H1 (cell line): ENCODE data around the gene MOB2. TPM values are rescaled to one million over a fixed set of nuclear protein-coding genes. Genes with fewer than 3 reads are reported as not detected.

Experiments
- CTCF ChIA-PET: fragments of 300-600 bp; sonication (Branson Sonifier 250); formaldehyde crosslinking; loops from one replicate; lab custom pipeline; 2021; ENCODE audit not compliant: partially characterized antibody; lab: Charles Lee
- POLR2A ChIA-PET: fragments of 300-600 bp; sonication (Branson Sonifier 250); formaldehyde crosslinking; loops from one replicate; lab custom pipeline; 2021; ENCODE audit warnings: inconsistent platforms; ENCODE audit not compliant: partially characterized antibody; lab: Charles Lee
- DNase-seq, 2 experiments: peaks; one replicate each; pipeline versions ENCODE4 v3.0.0 to v3.0.0-alpha.2; 2010 to 2022; ENCODE audit warnings: low spot score in 2 of 2, low read depth in 1 of 2, mixed read lengths in 1 of 2
- FAIRE-seq: peaks from 2 replicates; lab custom pipeline; 2011; peaks lifted over from hg19 to GRCh38; lab: Jason Lieb, UNC
- H2AFZ ChIP-seq: 2 replicates; pipeline ENCODE4 v1.8.1; 2012; ENCODE audit warnings: low read length, inconsistent platforms
- H2AK5ac ChIP-seq: 2 replicates; pipeline ENCODE4 v1.6.1; 2013; ENCODE audit warnings: low read depth, low read length
- H2BK120ac ChIP-seq: replicated peaks from 2 replicates; pipeline ENCODE3; 2013; ENCODE audit warnings: low read depth, low read length, inconsistent platforms
- H2BK12ac ChIP-seq: 2 replicates; pipeline ENCODE4 v1.6.1; 2013; ENCODE audit warnings: low read depth, low read length
- H2BK15ac ChIP-seq: 2 replicates; pipeline ENCODE4 v1.6.1; 2013; ENCODE audit warnings: low read length
- H2BK20ac ChIP-seq: 2 replicates; pipeline ENCODE4 v1.6.1; 2013; ENCODE audit warnings: low read length
- H2BK5ac ChIP-seq: 2 replicates; pipeline ENCODE4 v1.6.1; 2013; ENCODE audit warnings: low read depth, low read length
- H3K14ac ChIP-seq: 2 replicates; pipeline ENCODE4 v1.6.1; 2013; ENCODE audit warnings: inconsistent platforms; ENCODE audit not compliant: insufficient read length
- H3K18ac ChIP-seq: 2 replicates; pipeline ENCODE4 v1.6.1; 2013; ENCODE audit warnings: low read length; ENCODE audit errors: extremely low read depth
- H3K23ac ChIP-seq: 2 replicates; pipeline ENCODE4 v1.6.1; 2013; ENCODE audit warnings: inconsistent platforms; ENCODE audit not compliant: insufficient read length
- H3K23me2 ChIP-seq: 2 replicates; pipeline ENCODE4 v1.6.1; 2013; ENCODE audit warnings: low read depth, low read length
- H3K27ac ChIP-seq: 2 replicates; pipeline ENCODE4 v1.6.1; 2011; ENCODE audit warnings: low read depth, low read length, inconsistent platforms
- H3K27me3 ChIP-seq, 4 experiments: replicated peaks in 1 of 4; 1 replicate in 1 of 4; 2 replicates in 3 of 4; pipeline versions ENCODE4 v1.6.1 to v1.8.1; 2011 to 2013; ENCODE audit warnings: low read length in 3 of 4, mild to moderate bottlenecking in 3 of 4, inconsistent platforms in 2 of 4, mixed read lengths in 2 of 4, moderate library complexity in 1 of 4; ENCODE audit not compliant: control insufficient read depth in 3 of 4, insufficient read depth in 3 of 4; ENCODE audit errors: extremely low read depth in 1 of 4
- H3K36me3 ChIP-seq, 4 experiments: 2 replicates each; pipeline versions ENCODE4 v1.6.1 to v1.8.1; 2011 to 2013; ENCODE audit warnings: mild to moderate bottlenecking in 4 of 4, low read length in 3 of 4, moderate library complexity in 2 of 4, control low read depth in 1 of 4, inconsistent platforms in 1 of 4; ENCODE audit not compliant: insufficient read depth in 4 of 4, control insufficient read depth in 2 of 4
- H3K4ac ChIP-seq: replicated peaks from 2 replicates; pipeline ENCODE3; 2013; ENCODE audit warnings: low read length, low read depth, mixed read lengths, inconsistent platforms; ENCODE audit not compliant: insufficient read length
- H3K4me1 ChIP-seq, 4 experiments: replicated peaks in 1 of 4; 1 replicate in 1 of 4; 2 replicates in 3 of 4; pipeline versions ENCODE4 v1.6.1 to v1.8.1; 2011 to 2013; ENCODE audit warnings: low read length in 3 of 4, inconsistent platforms in 2 of 4, mixed read lengths in 1 of 4; ENCODE audit not compliant: insufficient read depth in 4 of 4, control insufficient read depth in 3 of 4
- H3K4me2 ChIP-seq, 2 experiments: 2 replicates each; pipeline versions ENCODE4 v1.6.1 to v1.8.1; 2011 to 2013; ENCODE audit warnings: low read depth in 2 of 2, low read length in 2 of 2, control low read depth in 1 of 2, inconsistent platforms in 1 of 2, mild to moderate bottlenecking in 1 of 2; ENCODE audit not compliant: insufficient read depth in 1 of 2
- H3K4me3 ChIP-seq, 4 experiments: fragments of 200-600, 300-600 bp in 1 of 4; sonication (generic), shearing (Covaris generic), sonication (Bioruptor Twin) in 1 of 4; 2 replicates each; pipeline versions ENCODE4 v1.5.1 to v1.8.1; 2011 to 2016; ENCODE audit warnings: low read length in 4 of 4, low read depth in 3 of 4, control low read depth in 2 of 4, inconsistent platforms in 2 of 4, mild to moderate bottlenecking in 2 of 4, mixed read lengths in 1 of 4, moderate library complexity in 1 of 4; ENCODE audit not compliant: insufficient read depth in 2 of 4; ENCODE audit errors: extremely low read depth in 1 of 4
- H3K56ac ChIP-seq: replicated peaks from 2 replicates; pipeline ENCODE3; 2013; ENCODE audit warnings: low read depth, mild to moderate bottlenecking, mixed read lengths, low read length, inconsistent platforms; ENCODE audit not compliant: insufficient read length
- H3K79me1 ChIP-seq: 2 replicates; pipeline ENCODE4 v1.6.1; 2013; ENCODE audit warnings: low read depth, low read length, control low read depth
- H3K79me2 ChIP-seq, 2 experiments: 2 replicates each; pipeline versions ENCODE4 v1.6.1 to v1.8.1; 2012 to 2013; ENCODE audit warnings: low read length in 2 of 2, mild to moderate bottlenecking in 2 of 2, inconsistent platforms in 1 of 2; ENCODE audit not compliant: insufficient read depth in 2 of 2, control insufficient read depth in 1 of 2
- H3K9ac ChIP-seq, 4 experiments: replicated peaks in 1 of 4; 1 replicate in 1 of 4; 2 replicates in 3 of 4; pipeline versions ENCODE4 v1.6.1 to v1.8.1; 2011 to 2013; ENCODE audit warnings: low read depth in 3 of 4, low read length in 3 of 4, control low read depth in 2 of 4, mild to moderate bottlenecking in 2 of 4, moderate library complexity in 2 of 4, inconsistent platforms in 1 of 4; ENCODE audit errors: extremely low read depth in 1 of 4
- H3K9me3 ChIP-seq, 2 experiments: 2 replicates each; pipeline versions ENCODE4 v1.6.1 to v1.8.1; 2012 to 2013; ENCODE audit warnings: mild to moderate bottlenecking in 2 of 2, moderate library complexity in 2 of 2, control low read depth in 1 of 2, inconsistent platforms in 1 of 2, low read depth in 1 of 2, low read length in 1 of 2, mixed read lengths in 1 of 2; ENCODE audit not compliant: insufficient read depth in 2 of 2
- H4K20me1 ChIP-seq, 2 experiments: replicated peaks in 1 of 2; 2 replicates each; pipeline versions ENCODE3 to v1.8.1; 2011 to 2013; ENCODE audit warnings: inconsistent platforms in 2 of 2, low read length in 2 of 2, mild to moderate bottlenecking in 1 of 2; ENCODE audit not compliant: insufficient read depth in 2 of 2, control insufficient read depth in 1 of 2
- H4K5ac ChIP-seq: 2 replicates; pipeline ENCODE4 v1.6.1; 2013; ENCODE audit warnings: low read length, low read depth, mixed read lengths, inconsistent platforms; ENCODE audit not compliant: insufficient read length
- H4K8ac ChIP-seq: 2 replicates; pipeline ENCODE4 v1.8.0; 2013; ENCODE audit warnings: mild to moderate bottlenecking, moderate library complexity, low read length, inconsistent platforms; ENCODE audit not compliant: insufficient read depth; ENCODE audit errors: extremely low read depth
- H4K91ac ChIP-seq: replicated peaks from 2 replicates; pipeline ENCODE3; 2013; ENCODE audit warnings: low read length, mixed read lengths, inconsistent platforms; ENCODE audit not compliant: insufficient read length
- ASH2L ChIP-seq: fragments of 200-600, 300-600 bp; sonication (generic); IDR thresholded peaks from one replicate; pipeline ENCODE4 v1.7.1; 2017; ENCODE audit warnings: low read length
- BCL11A ChIP-seq, 2 experiments: IDR thresholded peaks; one replicate each; pipeline ENCODE4 v1.6.1; 2011; ENCODE audit warnings: low read depth in 2 of 2, low read length in 2 of 2, mild to moderate bottlenecking in 2 of 2
- CEBPB ChIP-seq: IDR thresholded peaks from 2 replicates; pipeline ENCODE4 v1.6.1; 2012; ENCODE audit warnings: low read depth, low read length
- GABPA ChIP-seq: IDR thresholded peaks from 2 replicates; pipeline ENCODE4 v1.6.1; 2011; ENCODE audit warnings: mild to moderate bottlenecking, low read length, moderate library complexity, borderline replicate concordance; ENCODE audit not compliant: insufficient read depth
- HDAC2 ChIP-seq, 2 experiments: fragments of 300-600 bp in 1 of 2; sonication (generic) in 1 of 2; IDR thresholded peaks; 2 replicates each; pipeline ENCODE4 v1.6.1; 2011 to 2012; ENCODE audit warnings: low read depth in 2 of 2, low read length in 2 of 2, mild to moderate bottlenecking in 2 of 2, moderate library complexity in 2 of 2, borderline replicate concordance in 1 of 2, inconsistent platforms in 1 of 2
- JUN ChIP-seq: IDR thresholded peaks from 2 replicates; pipeline ENCODE4 v1.6.1; 2011; ENCODE audit warnings: low read depth, mild to moderate bottlenecking, improper control_type of control experiment, low read length
- POLR2AphosphoS5 ChIP-seq: IDR thresholded peaks from 2 replicates; pipeline ENCODE4 v1.6.1; 2011; ENCODE audit warnings: low read depth, low read length
- POU5F1 ChIP-seq: IDR thresholded peaks from 2 replicates; pipeline ENCODE4 v1.6.1; 2011; ENCODE audit warnings: low read depth, mild to moderate bottlenecking, low read length, moderate library complexity
- RNF2 ChIP-seq: fragments of 200-900, 300-1000 bp; sonication (generic); IDR thresholded peaks from 2 replicates; pipeline ENCODE4 v1.7.1; 2016; ENCODE audit warnings: borderline replicate concordance, low read depth, mild to moderate bottlenecking, antibody characterized with exemption, low read length; ENCODE audit not compliant: poor library complexity, severe bottlenecking; ENCODE audit errors: missing control alignments
- WGBS, 2 experiments: shearing (Covaris generic) in 1 of 2; methylation state at CpG; one replicate each; pipeline versions ENCODE4 v1.1.6 to v1.1.7; 2013 to 2015; ENCODE audit warnings: low lambda C conversion rate in 2 of 2, mixed read lengths in 2 of 2, inconsistent platforms in 1 of 2, low coverage in 1 of 2, missing lambda C conversion rate in 1 of 2; ENCODE audit not compliant: insufficient replicate concordance in 2 of 2, insufficient coverage in 1 of 2, insufficient read length in 1 of 2; ENCODE audit errors: extremely low coverage in 1 of 2, missing lambda C conversion rate in 1 of 2; 5-methylcytosine and 5-hydroxymethylcytosine counted together
- polyA plus RNA-seq, 7 experiments: library from polyadenylated mRNA; depleted of rRNA in 3 of 7; stranded (reverse) in 5 of 7; unstranded in 2 of 7; fragments of >200 nt in 5 of 7; fragments of 200-250 nt in 2 of 7; gene quantifications; 1 replicate in 5 of 7; 2 replicates in 1 of 7; 4 replicates in 1 of 7; pipeline versions ENCODE4 v1.2.1 to v1.2.3, GENCODE V29; 2011 to 2013; ENCODE audit warnings: missing spikeins in 2 of 7, mixed read lengths in 2 of 7
- total RNA-seq: library from RNA; stranded (reverse); fragmentation: NEBNext Ultra II Directional; extraction: Animal tissue kit (Norgen Biotek cat#: 25700); gene quantifications from 2 replicates; pipeline ENCODE4 v1.2.1, GENCODE V29; 2021

The MOB2 gene
- total and polyA plus RNA-seq, 2 of the 8 experiments (the other 6 are each of a cell fraction or from before 2014, with no cell fraction given), result 18.6 to 28.2 TPM

GRCh38 chr11:1436468-1437039 is 50.0 kb downstream of the MOB2 start:
- H4K20me1 ChIP-seq, result peaks cover 9 to 20% of the 10 kb centered on the region in 2 experiments
- FAIRE-seq (no peak), DNase-seq (peak in 1 of 2 experiments; percentile 74)
- no peak overlapping the region for H4K91ac ChIP-seq
- H3K9ac ChIP-seq, result no peak overlapping the region
- no peak overlapping the region for H2BK15ac ChIP-seq
- H2BK20ac ChIP-seq, result no peak overlapping the region
- H3K4ac ChIP-seq, result no peak overlapping the region
- H3K23ac ChIP-seq, result no peak overlapping the region
- H3K27me3 ChIP-seq, result no peaks in the 10 kb centered on the region
- WGBS, 2 experiments, result 76% methylated on average over 9 of the region's 13 CpGs; no CpG with 5 or more reads in 1 of the 2 experiments
- H3K14ac ChIP-seq, result no peak overlapping the region
- peaks cover 0 to 13% (median 9%) of the 10 kb centered on the region in 4 experiments; a peak in 6 of 7 replicates for H3K4me1 ChIP-seq
- H3K79me2 ChIP-seq, result peaks cover 0 to 6% of the 10 kb centered on the region in 2 experiments; a peak in 1 of 4 replicates
- no peak overlapping the region for H2AFZ ChIP-seq
- no peak overlapping the region for H2BK12ac ChIP-seq
- no peak overlapping the region for H3K27ac ChIP-seq
- H3K4me3 ChIP-seq, result 0 out of 8 replicates have a peak overlapping the region, but pooled peaks of 1 of the 4 experiments have one; percentile 19
- no peak overlapping the region for H2BK120ac ChIP-seq
- H2BK5ac ChIP-seq, result no peak overlapping the region; the same call in 1 of the 2 replicates
- peaks cover 4% of the 10 kb centered on the region for H3K79me1 ChIP-seq
- no peaks in the 10 kb centered on the region for H3K36me3 ChIP-seq
- H3K18ac ChIP-seq, result no peak overlapping the region
- H3K9me3 ChIP-seq, result no peaks in the 10 kb centered on the region
- no peak overlapping the region for H3K56ac ChIP-seq
- no peaks in the 10 kb centered on the region for H3K23me2 ChIP-seq
- peak overlapping the region; percentile 33 for H4K5ac ChIP-seq
- POLR2A ChIA-PET, result interaction anchor here (1.5 kb wide), 1 partner anchor 21 kb away, joined by 4 read pairs; no protein-coding TSS in a partner anchor
- H3K4me2 ChIP-seq, result peak overlapping the region; percentile 7 to 51; a peak in 2 of 4 replicates
- H2AK5ac ChIP-seq, result no peak overlapping the region
- H4K8ac ChIP-seq, result no peak overlapping the region; the same call in none of the 2 replicates
- CTCF ChIA-PET, result interaction anchor here (1.1 to 2.0 kb wide), 3 partner anchors 9 to 257 kb away, joined by 3 to 6 read pairs (median 3); no protein-coding TSS in a partner anchor
- TF ChIP-seq HDAC2 (IDR thresholded peaks at IDR 0.05; ENCODE audit: borderline replicate concordance in 1 of 2, low read depth in 2 of 2, low read length in 2 of 2) (no peak), BCL11A (IDR thresholded peaks at IDR 0.05; ENCODE audit: low read depth in 2 of 2, low read length in 2 of 2) (no peak), GABPA (no peak), CEBPB (no peak), POU5F1 (no peak), JUN (no peak), RNF2 (no peak), ASH2L (no peak), POLR2AphosphoS5 (no peak)
